GM21576 (cell line): ENCODE results near the gene COX10.
"Not testable (repeated sequence)": the region's sequence is repeated elsewhere in the genome, so short reads cannot be mapped to it uniquely, and the experiment has no call there.

Experiments used
- ATAC-seq: cut with Tn5 transposase; IDR thresholded peaks from one replicate; pipeline ENCODE4 v1.9.1; 2021; ENCODE audit warnings: mild to moderate bottlenecking, moderate library complexity; ENCODE audit not compliant: unreplicated experiment

Gene COX10

GRCh38 chr17:14118951-14119350 lies 49.6 kb downstream of the COX10 start:
- no peak for ATAC-seq

DNA sequence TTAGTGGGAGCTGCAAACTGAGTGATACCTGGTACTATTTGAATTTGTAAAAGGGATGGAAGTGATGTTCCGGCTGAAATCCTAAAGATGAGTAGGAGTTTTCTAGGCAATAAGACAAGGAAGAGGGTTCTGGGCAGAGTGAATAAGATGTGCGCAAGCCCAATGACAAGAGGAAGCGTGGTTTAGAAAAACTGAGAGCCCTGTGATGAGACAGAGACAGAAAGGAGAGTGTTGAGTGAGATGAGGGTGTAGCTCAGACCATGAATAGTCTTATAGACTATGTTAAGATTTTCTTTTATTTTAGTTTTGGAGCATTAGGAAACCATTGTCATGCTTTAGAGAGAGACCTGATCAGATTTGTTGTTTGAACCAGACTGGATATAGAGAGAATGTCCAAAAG lies 50.2 kb downstream of the COX10 start:
- no peak for ATAC-seq

DNA sequence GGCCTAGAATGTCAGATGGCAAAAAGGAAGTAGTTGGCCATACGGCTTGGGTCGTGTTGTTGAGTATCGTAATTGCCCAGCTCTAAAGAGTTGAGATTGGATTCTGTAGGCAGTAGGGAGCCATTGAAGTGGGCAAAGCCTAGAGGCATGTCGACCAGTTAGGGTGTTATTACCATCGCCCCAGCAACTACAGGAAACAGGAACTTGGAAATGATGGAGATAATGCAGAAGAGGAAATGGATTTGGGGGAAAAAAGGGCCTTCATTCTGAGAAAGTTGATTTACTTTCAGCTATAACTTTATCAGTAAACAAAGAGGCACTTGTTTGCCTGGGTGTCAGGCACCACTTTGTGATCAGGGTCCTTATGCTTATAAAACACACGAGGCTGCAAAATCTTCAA lies 52.6 kb downstream of the COX10 start:
- no peak for ATAC-seq

- ATAC-seq: no peak
Measured at GRCh38 chr17:14123619-14124278, 54.4 kb downstream of the COX10 start.

GRCh38 chr17:14124854-14125253 lies 55.5 kb downstream of the COX10 start:
- no peak for ATAC-seq

- no peak for ATAC-seq
Measured at GRCh38 chr17:14125518-14126137, 56.3 kb downstream of the COX10 start.

DNA sequence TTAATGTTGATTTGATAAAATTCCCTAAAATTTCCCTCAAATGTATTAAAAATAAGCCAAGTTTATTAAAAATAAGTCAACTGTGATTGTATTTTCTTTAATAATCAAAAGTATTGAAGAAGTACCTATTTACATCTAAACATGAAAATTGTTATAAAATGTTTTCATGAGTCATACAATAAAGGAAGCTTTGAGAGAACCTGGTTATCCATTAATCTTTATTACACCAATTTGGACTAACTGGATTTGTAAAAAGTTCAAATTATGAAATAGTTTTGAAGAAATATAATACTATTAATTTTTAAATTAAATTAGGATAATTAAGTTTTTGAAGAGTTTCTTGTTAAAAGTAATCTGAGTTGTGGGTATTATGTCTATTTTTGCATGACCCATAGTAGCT lies 63.8 kb downstream of the COX10 start:
- ATAC-seq: no peak

DNA sequence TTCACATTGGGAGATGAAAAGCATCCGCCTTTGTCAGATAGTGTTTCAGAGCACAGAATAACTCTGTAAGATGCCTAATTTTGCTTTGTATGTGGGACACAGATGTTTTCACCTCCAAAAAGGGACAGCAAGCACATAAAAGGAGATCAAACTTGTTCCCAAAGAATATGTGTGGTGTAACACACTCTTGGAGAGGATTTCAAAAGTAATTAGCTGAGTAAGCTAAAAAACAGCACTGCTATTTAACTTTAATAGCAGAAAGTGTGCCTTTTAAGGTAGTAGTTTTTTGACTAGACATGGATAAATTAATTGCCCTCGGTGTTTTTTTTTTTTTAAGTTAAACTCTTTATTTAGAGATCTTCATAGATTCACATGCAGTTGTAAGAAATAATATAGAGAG lies 65.2 kb downstream of the COX10 start:
- no peak for ATAC-seq

DNA sequence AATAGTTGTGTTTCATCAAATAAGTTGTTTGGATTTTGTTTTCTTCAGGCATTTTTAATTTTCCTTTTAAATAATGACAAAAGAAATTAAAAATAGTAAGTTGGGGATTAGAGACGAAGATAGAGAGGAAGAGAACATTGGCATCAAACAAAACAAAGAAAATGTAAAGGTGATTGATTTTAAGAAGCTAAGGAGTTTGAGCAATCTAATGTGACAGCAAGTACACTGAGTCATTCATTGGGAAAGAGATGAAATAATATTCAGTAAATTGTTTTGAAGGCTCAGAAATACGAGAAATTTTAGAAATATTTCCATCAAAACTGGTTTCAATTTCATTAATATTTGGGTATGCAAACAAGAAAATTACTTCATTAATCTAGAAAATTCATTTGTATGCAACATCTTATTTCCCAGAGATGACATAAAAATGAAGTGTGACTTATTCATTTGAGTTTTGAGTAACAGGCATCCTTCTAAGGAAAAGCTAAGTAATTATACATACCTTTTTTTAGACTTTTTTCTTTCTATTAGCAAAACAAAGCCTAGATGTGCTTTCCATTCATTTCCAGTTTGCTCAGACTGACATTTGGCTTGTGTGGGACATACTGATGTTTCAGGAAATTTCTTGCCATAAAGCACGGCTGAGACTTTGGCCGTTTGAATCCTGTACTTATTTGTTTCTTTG lies 66.7 kb downstream of the COX10 start:
- no peak for ATAC-seq

DNA sequence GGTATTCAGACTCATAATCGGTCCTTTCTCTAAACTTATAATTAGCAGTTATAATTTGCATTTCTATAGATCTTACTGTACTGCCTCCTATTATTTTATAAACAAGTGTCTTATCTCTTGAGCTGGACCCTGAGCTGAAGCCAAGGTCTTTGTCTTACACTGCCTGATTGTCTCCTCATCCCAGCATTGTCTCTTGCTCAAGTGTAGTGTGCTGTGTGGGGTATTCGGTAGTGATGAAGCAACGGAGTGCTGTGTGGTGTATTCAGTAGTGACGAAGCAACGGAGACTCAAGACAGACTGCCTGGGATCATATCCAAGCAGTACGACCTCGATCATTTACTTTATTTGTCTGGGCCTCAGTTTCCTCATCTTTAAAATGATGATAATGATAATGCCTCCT lies 69.3 kb downstream of the COX10 start:
- ATAC-seq: no peak

DNA sequence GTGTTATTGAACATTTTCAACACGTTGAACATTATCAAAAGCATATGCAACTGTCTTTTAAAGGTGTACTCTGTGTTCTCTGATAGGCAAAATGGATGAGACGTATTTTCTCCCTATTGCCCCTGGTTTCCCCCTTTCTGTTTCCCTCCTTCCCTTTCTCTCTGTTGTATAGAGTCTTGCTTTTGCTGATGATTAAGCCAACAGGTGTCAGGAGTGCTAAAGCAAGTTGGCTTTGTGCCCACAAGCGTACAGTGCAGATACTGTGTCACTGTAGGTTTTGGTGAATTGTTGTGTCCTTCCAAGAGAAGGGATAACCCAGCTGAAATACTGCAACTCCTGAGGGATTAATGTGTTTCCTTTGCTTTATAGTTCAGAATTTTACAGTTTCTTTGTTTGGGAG lies 74.4 kb downstream of the COX10 start:
- no peak for ATAC-seq

DNA sequence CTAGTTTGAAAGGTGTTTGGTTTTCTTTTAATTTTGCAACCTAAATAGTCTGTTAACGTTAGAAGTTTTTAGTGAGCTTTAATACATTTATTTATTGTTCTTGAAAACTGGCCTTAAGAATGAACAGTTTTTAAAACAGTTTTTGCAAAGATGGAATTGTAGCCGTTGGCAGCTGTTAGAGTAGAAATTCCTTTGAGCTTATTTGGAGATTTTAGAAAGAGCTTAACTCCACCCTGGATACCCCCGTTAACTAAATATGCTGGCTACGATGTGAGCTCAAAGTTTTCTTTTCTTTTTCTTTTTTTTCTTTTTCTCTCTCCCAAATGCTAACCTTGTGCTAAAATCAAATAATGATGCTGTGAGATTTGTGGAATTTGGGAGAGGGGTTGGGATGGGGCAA lies 75.2 kb downstream of the COX10 start:
- no peak for ATAC-seq

- ATAC-seq: no peak
Measured at GRCh38 chr17:14149751-14150150, 80.4 kb downstream of the COX10 start.

DNA sequence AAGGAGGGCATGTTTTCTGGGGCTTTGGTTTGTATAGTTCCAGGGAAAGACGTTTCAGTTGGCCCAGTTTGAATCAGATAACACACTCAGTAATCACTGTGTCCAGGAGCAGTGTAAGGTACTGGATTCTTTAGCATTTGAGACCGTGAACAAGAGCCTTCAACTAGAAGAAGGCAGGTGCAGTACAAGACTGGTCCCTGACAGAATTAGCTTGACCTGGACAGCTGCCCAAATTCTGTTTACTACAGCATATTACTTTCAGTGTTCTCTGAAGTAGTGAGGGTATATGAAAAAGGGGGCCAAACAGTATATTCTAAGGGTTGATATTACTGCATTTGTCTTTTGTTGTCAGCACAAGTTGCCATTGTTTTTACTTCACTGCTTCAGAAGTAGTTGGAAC lies 81.3 kb downstream of the COX10 start:
- ATAC-seq: no peak

GRCh38 chr17:14152721-14153120 lies 83.4 kb downstream of the COX10 start:
- ATAC-seq: no peak

DNA sequence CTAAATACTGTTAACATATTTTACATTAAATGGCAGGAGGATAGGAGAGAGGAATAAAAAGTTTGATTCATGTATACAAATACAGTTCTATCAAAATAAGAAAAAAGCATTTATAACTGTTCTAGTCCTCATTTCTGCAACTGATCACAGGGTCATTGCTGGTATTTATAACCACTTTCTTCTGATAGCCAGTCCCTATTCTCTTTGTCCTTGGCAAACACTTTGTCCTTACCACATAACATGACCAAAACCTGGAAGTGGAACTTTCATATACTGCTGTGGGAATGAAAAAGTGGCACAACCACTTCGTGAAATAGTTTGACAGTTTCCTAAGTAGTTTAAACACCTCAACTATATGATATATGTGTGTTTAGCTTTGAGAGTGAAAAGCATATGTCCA lies 84.1 kb downstream of the COX10 start:
- no peak for ATAC-seq

- no peak for ATAC-seq
Measured at GRCh38 chr17:14156689-14157088, 87.4 kb downstream of the COX10 start.

DNA sequence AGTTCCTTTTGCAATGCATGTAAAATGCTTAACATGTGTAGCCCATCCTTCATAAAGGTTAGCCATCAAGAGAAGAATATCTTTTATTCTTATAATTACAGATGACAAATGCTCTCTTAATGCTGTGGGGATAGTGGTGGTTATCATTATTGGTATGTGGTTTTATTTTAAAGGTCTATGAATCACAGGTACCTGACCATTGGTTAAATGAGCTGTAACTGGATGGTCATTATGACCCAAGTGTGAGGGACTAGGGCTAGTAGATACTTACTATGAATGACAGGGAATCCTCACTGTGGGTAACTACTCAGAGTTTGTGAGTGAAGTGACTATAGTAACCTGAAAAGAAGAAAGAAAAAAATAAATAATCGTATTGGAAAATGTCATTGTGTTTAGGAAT lies 88.5 kb downstream of the COX10 start:
- no peak for ATAC-seq

DNA sequence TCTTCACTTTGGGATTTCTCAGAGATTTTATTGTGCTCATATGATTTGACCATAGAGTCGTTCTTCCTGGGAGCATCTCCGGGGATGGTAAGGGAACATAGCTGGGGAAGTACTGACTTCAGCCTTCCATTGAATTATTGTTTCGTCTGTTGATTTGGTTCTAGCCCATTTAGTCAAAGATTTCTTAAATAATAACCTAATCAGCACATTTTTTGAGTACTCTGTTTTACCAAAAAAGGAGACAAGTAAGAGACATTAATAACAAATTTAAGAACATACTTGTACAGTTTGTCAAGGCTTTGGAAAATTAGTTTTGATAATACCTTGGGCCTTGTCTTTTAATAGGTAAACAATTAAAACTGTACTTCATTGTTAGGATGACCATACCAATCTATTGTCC lies 89.4 kb downstream of the COX10 start:
- ATAC-seq: no peak

DNA sequence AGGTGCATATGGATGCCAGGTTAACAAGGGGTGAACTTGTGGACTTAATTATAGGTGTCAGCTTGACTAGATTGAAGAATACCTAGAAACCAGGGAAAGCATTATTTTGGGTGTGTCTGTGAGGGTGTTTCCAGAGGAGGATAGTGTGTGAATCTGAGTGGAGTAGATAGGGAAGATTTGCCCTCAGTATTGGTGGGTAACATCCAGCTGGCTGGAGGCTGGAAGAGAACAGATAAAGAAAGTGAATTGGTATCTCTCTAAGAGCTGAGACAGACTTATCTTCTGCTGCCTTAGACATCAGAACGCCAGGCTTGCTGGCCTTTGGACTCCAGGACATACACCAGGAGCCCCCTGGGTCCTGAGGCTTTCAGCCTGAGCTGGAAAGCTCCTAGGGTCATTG lies 92.1 kb downstream of the COX10 start:
- no peak for ATAC-seq

DNA sequence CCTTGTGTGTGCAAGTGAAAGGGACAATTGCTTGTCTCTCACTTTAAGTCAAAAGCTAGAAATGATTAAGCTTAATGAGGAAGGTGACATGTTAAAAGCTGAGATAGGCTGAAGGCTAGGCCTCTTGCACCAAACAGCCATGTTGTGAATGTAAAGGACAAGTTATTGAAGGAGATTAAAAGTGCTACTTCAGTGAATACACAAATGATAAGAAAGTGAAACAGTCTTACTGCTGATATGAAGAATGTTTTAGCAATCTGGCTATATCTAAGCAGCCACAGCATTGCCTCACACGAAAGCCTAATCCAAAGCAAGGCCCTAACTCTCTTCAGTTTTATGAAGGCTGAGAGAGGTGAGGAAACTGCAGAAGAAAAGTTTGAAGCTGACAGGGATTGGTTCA lies 96.3 kb downstream of the COX10 start:
- no peak for ATAC-seq

DNA sequence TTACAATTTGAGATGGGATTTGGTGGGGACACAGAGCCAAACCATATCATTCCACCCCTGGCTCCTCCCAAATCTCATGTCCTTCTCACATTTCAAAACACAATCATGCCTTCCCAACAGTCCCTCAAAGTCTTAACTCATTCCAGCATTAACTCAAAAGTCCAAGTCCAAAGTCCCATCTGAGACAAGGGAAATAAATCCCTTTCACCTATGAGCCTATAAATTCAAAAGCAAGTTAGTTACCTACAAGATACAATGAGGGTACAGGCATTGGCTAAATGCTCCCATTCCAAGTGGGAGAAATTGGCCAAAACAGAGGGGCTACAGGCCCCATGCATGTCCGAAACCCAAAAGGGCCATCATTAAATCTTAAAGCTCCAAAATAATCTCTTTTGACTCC lies 98.5 kb downstream of the COX10 start:
- ATAC-seq: not testable (repeated sequence)
